Ecto neural progenitor cell (in vitro differentiated cells): Measurements from ENCODE around the gene PPM1N.

Experiments
- DNase-seq: peaks from one replicate; pipeline ENCODE4 v3.0.0-alpha.2; 2018; ENCODE audit warnings: low spot score

The PPM1N gene, protein sequence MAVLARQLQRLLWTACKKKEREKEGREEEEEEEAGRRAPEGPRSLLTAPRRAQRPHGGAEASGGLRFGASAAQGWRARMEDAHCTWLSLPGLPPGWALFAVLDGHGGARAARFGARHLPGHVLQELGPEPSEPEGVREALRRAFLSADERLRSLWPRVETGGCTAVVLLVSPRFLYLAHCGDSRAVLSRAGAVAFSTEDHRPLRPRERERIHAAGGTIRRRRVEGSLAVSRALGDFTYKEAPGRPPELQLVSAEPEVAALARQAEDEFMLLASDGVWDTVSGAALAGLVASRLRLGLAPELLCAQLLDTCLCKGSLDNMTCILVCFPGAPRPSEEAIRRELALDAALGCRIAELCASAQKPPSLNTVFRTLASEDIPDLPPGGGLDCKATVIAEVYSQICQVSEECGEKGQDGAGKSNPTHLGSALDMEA

DNA sequence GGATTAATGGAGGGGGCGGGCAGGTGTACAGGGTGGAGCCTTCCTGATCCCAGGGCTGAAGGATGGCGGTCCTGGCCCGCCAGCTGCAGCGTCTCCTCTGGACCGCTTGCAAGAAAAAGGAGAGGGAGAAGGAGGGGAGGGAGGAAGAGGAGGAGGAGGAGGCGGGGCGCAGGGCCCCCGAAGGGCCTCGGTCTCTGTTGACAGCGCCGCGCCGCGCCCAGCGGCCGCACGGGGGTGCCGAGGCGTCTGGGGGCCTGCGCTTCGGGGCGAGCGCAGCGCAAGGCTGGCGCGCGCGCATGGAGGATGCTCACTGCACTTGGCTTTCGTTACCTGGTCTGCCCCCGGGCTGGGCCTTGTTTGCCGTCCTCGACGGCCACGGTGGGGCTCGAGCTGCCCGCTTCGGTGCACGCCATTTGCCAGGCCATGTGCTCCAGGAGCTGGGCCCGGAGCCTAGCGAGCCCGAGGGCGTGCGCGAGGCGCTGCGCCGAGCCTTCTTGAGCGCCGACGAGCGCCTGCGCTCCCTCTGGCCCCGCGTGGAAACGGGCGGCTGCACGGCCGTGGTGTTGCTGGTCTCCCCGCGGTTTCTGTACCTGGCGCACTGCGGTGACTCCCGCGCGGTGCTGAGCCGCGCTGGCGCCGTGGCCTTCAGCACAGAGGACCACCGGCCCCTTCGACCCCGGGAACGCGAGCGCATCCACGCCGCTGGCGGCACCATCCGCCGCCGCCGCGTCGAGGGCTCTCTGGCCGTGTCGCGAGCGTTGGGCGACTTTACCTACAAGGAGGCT lies at the start of gene PPM1N:
TSS of gene PPM1N (plus strand) at position 33 of the 785 bp plus-strand sequence. CDS start at position 63, 30 bp downstream.
- peak; percentile 72 for DNase-seq

DNA sequence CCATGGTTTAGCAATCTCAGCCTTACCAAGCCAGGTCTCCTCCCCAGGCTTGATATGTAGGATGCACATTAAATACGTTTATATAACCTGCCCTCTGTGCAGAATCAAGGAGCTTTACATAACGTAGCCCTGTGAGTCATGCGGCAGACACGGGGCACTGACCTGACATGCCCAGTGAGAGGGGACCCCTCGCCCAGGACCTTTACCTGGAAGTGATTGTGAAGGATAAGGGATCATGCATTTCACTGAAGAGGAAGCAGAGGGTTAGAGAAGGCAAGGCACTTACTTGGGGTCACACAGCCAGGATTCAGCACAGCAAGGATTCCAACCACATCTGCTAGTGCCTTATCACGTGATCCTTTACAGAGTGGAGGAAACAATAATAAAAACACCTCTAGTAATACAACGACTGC lies 49.4 kb upstream of the PPM1N start:
- no peak for DNase-seq

DNA sequence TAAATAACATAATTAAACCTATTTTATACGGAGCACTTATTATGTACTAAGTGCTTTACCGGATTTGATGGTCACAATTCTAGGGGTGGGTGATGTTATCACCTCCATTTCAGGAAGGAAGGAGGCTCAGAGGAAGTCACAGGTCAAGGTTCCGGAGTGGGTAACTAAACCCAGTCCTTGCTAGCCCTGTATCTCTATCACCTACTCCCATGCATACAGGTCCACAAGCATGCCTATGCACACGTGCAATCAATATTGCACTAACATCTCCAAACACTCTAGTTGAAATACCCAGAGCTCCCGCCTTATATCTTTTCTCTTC lies 48.3 kb upstream of the PPM1N start:
- DNase-seq = no peak

DNA sequence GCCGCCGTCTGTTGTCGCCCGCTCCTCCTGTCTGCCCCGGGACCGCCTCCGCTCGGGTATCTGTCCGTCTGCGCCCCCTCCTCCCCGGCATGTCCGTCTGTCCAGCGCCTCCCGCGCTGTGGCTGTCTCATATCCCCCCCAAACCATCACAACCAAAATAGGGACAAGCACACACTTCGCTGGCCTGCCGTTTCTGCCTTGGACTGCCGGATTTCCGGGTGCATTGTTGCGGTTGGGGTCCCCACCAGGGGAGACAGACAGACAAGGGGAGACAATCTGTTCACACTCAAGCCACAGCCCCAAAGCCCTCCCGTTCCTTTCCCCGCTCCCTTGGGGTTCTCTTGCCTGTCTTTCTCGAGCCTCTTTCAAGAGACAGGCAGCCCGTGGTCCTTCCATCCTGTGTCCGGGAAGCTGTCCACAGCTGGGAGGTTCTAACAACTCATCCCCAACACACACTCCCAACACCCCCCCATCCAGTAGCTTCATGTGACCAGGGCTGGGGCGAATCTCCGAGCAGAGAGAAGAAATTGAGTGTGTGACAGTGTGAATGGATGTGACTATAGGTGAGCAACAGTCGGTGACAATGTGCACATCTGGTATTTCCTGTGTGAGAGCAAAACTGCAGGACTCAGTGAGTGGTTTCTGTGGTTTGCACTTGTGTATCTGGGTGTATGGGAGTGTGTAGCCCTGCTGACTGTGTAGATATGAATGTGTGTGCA lies 47.0 kb upstream of the PPM1N start:
- DNase-seq = no peak

DNA sequence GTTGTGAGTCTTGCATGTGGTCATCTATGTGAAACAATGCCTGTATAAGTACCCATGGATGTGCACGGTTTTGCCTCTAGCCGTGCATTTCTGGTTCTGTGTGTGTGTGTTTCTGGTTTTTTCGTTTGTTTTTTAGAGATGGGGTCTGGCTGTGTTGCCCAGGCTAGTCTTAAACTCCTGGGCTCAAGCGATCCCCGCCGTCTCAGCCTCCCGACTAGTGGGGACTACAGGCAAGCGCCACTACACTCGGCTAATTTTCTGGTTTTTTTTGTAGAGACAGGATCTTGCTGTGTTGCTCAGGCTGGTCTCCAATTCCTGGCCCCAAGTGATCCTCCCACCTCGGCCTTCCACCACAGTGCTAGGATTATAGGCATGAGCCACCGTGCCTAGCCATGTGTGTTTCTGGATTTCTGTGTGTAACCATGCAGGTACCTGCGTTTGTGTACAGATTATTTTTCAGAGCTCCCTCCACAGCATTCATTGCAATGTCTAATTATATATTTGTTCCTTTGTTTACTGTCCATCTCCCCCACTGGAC lies 46.3 kb upstream of the PPM1N start:
- DNase-seq = no peak

DNA sequence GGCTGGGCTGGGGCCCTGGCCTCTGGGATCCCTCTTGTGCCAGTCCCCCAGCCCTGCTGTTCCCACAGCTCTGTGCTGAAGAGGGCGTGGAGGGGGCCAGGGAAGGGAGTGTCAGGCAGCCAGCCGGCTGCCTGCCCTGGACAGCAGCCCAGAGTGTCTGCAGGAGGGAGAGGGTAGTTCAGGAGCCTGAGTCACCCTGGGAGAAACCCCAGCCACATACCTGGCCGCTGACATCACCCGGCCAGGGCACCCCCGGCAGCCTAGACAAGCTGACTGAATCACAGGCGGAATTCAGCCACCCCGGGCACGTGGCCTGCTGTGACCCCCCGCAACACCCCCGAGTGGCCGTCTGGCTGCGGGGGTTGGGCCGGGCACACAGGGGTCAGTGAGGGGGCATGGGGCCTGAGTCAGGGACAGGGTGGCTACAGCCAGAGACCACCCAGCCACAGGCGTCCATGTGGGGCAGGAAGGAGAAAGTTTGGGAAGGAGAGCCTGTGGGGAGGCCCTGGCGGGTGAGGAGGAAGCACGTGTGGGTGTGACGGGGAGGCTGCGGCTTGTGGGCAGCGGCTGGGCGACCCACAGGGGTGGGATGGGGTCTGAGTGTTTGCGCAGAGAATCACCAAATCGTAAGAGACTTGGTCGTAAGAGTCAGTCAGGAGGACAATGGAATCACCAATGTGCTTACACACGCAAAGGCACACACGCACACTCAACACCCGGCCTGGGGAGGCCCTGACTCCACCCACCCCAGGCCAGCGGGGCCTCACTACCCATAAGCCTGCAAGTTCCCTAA lies 42.3 kb upstream of the PPM1N start:
- peak; percentile 77 for DNase-seq

DNA sequence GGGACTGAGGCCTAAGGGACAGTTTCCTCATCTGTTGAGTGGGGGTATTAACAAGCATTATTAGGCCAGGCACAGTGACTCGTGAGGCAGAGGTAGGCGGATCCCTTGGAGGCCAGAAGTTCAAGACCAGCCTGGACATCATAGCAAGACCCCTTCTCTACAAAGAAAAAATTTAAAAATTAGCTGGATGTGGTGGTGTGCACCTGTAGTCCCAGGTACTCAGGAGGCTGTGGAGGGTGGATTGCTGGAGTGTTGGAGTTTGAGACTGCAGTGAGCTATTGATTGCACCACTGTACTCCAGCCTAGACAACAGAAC lies 41.8 kb upstream of the PPM1N start:
- DNase-seq = no peak

DNA sequence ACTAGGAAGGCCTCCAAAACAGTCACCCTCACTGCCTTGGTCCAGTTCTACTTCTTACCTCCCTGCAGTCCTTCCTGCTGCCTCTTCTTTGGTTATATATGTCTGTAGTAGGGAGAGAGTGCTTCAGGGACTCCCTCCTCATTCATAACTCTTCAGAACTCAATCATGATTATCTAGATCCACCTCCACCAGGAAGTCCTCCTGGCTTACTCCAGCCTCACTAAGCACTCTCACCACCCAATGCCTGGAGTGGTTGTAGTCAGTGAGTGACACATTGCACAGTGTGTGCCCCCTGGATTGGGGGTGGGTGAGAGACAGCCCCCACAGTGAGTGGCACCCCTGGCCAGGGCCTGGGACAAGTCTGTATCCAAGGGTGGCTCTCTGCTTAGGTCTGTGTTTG lies 40.5 kb upstream of the PPM1N start:
- DNase-seq = no peak

DNA sequence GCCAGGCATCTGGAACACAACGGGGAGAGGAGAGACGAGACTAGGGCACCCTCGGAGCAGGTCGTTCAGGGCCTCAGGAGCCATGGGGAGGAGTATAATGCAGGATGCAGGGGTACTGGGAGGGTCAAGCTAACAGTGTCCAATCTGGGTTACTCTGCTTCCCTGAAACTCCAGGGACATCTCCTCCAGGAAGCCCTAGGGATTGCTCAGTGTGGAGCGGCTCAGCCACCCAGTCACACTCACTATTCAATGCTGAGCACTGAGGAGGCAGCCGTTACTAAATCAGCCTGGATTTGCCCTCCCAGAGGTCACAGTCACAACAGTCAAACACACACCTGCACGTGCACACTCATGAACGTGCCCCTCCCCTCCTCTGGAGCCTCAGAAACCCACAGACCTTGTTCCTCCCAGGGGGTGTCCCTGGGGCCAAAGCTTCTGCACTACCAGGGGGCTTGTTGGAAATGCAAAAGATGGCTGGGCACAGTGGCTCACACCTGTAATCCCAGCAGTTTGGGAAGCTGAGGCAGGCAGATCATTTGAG lies 37.4 kb upstream of the PPM1N start:
- no peak for DNase-seq

DNA sequence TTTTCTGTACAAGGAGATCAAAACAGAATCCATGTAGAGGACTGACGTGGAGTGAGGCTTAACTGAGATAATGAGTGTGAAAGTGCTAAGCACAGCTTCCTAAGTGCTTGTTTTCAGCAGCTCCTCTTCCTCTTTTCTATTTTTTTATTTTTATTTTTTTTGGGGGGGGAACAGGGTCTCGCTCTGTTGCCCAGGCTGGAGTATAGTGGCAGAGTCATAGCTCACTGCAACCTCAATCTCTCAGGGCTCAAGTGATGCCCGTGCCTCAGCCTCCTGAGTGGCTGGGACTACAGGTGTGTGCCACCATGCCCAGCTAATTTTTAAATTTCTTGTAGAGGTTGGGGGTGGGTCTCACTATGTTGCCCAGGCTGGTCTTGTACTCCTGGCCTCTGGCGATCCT lies 36.1 kb upstream of the PPM1N start:
- DNase-seq = no peak

DNA sequence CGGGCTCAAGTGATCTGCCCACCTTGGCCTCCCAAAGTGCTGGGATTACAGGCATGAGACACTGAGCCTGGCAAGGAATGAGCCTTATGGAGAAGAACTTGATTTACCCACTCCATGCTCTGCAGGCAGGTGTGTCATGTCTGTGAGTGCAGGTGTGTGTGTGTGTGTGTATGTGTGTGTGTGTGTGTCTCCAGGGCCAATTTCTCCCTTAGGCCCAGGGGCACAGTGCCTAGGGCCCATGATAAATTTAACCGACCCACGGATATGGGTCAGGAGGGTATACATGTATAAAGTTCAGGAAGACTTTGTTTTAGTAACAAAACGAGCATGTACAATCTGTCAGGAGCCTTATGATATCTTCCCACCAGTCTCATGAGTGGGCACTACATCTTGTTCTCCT lies 35.0 kb upstream of the PPM1N start:
- no peak for DNase-seq

DNA sequence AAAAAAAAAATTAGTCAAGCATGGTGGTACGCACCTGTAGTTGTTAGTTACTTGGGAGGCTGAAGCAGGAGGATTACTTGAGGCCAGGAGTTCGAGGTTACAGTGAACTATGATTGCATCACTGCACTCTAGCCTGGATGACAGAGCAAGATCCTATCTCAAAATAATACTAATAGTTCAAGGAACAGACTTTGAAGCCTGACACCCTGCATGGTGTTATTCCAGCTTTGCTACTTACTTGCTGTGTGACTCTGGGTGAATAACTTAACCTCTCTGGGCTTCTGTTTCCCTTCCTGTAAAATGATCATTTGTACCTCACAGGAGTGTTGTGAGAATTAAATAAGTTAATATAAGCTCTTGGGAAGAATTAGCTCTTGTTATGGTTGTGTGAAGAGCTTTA lies 34.0 kb upstream of the PPM1N start:
- no peak for DNase-seq

DNA sequence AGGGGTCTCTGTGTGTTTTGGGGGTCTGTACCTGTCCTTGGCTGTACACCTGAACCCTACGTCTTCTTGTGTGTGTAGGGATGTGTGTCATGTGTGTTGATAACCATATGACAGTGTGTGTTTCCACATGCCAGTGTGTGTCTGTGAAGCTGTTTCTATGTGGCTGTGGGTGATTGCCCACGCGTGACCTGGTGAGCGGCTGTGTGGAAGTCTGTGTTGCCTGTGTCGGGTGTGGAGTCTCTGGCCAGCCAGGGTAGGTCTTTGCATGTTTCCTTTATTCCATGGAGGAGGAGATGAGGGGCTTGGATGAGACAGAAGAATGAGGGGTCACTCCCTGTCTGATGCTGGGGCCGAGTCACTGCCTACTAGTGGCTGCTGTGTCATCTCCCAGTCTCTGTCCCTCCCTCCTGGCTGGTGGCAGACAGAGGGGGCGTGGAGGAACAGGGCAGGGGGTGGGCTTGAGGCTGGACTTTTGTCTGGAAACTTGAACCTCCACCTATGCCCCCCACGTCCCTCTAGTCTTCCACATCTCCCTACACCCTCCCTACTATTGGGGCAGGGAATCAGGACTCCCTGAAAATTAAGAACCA lies 33.3 kb upstream of the PPM1N start:
- no peak for DNase-seq

DNA sequence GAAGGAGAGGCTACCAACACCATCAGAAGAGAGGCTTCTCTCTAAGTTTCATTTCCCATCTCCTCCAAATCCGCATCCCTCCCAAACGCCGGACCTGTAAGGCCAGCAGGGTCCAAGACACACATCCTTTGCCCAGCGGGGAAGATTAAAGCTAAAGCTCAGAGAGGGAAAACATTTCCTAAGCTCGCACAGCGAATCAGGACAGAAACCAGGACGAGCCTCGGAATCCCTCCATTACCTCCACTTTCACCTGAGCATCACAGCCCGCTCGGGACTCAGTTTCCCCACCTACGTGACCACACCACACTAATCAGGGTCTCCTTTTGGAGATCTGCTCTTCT lies 31.2 kb upstream of the PPM1N start:
- DNase-seq = no peak

DNA sequence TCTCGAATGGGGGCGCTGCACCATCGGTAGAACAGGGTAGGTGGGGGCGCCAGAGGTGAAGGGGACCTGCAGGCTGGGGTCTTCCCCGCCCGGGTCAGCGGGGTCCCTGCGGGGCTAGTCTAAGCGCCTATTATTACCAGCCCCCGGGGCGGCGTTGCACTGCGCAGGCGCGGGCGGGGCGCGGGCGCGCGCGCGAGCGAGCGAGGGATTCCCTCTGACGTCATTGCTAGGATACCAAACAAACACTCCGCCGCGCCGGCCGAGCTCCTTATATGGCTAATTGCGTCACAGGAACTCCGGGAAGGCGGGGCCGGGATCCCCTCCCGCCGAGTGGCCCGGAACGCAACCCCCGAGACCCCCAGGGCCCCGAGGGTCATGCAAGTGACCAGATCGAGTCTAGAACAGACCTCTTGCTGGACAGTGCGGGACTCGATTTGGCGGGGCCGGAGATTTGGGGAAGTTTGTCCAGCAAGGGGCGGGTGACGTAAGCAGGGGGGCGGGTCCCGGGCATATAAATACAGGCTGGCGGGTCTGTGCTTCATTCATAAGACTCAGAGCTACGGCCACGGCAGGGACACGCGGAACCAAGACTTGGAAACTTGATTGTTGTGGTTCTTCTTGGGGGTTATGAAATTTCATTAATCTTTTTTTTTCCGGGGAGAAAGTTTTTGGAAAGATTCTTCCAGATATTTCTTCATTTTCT lies 30.6 kb upstream of the PPM1N start, which contains the start of gene FOSB:
TSS of gene FOSB (plus strand) at position 541 of the 703 bp plus-strand sequence. CDS start 591 bp downstream, outside the sequence.
- peak; percentile 98 for DNase-seq

DNA sequence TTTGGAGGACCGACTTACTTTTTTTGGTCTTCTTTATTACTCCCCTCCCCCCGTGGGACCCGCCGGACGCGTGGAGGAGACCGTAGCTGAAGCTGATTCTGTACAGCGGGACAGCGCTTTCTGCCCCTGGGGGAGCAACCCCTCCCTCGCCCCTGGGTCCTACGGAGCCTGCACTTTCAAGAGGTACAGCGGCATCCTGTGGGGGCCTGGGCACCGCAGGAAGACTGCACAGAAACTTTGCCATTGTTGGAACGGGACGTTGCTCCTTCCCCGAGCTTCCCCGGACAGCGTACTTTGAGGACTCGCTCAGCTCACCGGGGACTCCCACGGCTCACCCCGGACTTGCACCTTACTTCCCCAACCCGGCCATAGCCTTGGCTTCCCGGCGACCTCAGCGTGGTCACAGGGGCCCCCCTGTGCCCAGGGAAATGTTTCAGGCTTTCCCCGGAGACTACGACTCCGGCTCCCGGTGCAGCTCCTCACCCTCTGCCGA lies 30.0 kb upstream of the PPM1N start:
- DNase-seq = peak; percentile 66

DNA sequence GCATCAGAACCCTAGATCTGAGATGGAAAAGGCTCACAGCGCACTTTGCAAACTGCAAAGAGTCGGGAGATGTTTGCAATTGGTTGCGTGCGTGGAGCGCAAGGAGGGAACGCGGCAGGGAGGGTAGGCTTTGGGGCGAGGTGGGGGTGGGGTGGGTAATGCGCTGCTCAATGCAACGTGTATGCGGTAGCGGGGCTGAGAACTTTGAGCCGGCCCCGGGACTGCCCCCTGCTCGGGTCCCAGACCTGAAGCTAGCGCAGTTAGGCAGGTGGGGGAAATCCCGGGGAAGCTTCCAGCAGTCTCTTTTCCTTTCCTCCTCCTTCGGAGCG lies 29.5 kb upstream of the PPM1N start:
- no peak for DNase-seq

DNA sequence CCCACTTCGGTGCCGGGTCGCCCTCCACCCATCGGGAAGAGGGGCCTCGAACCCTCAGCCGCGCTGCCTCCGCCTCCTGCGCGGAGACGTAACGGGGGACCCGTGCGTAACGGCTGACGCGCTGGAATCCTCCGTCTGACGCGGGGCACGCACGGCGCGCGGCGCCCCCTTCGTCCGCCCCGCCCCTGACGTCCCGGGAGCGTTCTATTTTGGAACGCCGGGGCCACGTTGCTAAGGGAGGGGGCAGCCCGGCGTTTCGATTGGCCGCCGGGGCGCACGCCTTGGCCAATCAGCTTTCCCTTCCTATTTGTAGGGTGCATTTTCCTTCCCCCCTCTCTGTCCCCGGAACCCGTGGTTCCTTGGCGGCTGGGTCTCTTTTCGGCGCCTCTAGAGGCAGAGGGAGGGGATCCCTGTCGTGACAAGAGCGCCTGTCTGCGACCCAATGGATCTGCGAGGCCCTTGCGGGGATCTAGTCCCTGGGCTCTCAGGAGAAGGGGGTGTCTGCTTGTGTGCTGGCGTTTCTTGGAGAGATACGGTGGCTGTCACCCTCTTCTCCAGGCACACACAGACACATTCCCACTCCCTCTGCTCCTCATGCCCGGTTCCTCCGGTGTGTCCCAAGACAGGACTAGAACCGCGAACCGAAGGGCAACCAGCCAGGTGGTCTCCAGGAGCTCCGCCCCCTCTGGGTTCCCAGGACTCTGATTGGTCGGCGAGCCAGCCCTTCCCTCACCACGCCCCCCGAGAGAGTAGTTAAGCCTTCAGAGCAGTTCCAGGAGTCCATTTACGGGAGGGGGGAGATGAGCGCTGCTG lies 28.9 kb upstream of the PPM1N start:
- peak; percentile 95 for DNase-seq

DNA sequence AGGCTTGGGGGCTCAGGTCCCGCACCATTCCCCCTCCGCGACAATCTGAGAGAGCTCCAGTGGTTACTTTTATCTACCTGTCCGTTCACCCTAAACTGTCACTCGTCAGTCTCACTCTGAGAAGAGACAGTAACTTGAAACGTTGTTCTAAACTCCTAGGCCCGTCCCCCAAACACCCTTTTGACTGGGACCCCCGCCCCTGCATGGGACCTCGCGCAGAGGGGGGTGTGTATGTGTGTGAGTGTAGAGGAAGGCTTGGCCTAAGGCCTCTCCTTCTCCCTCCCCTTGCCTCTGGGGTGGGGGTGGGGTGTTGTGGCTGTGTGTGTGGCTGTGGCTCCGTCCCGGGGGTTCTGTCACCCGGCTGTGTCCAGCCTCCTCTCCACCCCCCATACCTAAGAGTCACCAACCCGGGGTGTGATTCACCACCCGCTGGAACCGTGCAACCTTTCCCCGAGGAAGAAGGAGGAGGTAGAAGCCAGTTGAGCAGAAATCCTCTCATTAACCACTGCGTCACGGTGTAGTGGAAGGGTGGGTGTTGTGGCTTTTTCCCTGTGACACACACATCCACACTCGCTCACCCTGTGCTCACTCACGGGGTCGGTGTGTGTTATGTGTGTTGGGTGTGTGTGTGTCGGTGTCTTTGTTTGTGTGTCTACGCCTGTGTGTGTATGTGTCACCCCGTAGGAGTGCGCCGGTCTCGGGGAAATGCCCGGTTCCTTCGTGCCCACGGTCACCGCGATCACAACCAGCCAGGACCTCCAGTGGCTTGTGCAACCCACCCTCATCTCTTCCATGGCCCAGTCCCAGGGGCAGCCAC lies 28.1 kb upstream of the PPM1N start:
- DNase-seq = peak; percentile 63
